Measurements from ENCODE around the gene DSE.

The DSE gene

DNA sequence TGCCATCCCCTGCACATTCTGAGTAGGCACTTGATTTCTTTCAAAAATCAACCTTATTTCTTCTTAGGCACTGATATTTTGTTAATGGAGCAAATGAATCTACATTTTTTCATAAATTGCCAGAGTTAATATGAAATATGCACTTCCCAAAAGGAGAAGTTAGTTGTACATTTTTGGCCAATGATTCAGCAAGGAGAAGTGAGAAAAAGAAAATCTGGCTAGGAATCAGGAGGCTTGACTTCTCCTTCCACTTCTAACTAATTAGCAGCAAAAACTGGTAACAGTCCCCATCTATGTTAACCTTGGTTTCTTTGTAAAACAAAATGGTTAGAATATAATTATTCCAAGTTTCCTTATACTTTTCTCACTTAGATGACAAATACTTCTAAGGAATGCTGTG lies 7.0 kb upstream of the DSE start:
- no peak for ATAC-seq

DNA sequence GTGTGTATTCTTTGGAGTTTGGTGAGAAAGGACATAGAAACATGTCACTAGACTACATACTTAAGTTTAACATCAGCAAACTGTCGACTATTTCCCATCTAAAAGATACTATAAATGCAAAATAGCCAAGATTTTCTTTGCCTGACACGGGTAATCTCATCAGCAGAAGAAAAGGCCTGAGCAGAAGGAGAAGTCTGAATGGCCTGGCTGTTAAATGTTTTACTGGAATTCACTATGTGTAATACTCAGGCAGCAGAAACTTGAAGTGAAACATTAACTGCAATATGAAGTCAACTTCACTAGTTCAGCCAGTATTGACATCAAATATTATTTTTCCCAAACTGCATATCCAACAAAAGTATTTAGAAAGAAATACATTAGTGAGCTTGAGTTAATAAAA lies 6.4 kb upstream of the DSE start:
- no peak for ATAC-seq

DNA sequence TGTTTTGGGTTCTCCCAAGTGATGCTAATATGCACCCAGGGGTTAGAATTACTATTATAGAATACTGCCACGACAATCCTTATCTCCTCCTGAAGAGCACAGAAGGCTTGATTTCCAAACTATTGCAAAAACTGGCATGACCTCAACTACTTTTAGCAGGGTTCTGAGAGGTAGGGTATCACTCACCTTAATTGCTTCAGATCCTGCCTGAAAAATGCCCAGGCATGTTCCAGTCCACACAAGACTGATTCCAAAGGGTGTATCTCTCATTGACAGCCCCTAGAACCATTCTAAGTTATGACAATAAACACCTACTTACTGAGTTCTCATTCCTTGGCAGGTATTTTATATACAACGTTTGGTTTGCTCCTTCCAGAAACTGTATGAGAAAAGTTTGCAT lies 5.0 kb upstream of the DSE start:
- ATAC-seq: no peak

DNA sequence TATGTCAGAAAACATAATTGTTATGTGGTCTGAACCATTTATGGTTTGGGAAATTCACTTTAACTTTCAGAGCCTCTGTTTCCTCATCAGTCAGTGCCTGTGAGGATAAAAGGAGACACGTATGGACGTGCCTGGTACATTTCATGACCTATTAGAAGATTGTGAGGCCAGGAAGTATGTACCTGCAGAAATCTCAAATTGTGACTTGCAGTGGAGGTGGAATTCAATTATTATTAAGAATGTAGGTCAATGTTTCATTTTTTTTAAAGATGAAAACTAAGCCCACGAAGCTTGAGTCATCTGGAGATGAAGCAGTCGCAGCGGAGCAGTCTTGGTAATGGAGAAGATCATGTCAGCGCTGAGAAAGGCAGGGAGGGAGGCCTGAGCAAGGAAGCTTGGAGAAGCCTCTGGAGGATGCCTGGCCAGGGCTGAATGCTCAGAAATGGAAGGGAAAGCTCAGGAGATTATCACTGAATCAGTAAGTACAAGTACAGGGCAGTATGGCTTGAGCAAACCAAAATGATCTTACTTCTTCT lies 3.9 kb upstream of the DSE start:
- no peak for ATAC-seq

DNA sequence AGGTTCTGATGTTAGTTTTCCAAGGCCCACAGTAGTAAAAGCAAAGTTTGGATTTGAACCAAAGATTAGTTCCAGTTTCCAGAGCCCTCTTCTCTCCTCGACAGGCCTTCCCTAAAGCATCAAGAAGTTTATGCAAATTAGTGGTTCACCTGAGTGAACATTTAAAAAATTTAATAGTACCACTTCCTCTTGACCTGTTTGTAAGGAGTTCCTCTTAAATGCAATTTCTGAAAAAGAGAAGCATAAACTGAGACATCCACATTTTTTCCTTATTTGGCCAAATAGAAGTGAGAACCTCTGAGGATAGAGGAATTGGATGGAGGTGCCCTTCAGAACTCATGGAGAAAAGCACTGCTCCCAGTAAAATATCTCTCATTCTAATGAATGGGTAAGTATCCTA lies 1.2 kb upstream of the DSE start:
- no peak for ATAC-seq

DNA sequence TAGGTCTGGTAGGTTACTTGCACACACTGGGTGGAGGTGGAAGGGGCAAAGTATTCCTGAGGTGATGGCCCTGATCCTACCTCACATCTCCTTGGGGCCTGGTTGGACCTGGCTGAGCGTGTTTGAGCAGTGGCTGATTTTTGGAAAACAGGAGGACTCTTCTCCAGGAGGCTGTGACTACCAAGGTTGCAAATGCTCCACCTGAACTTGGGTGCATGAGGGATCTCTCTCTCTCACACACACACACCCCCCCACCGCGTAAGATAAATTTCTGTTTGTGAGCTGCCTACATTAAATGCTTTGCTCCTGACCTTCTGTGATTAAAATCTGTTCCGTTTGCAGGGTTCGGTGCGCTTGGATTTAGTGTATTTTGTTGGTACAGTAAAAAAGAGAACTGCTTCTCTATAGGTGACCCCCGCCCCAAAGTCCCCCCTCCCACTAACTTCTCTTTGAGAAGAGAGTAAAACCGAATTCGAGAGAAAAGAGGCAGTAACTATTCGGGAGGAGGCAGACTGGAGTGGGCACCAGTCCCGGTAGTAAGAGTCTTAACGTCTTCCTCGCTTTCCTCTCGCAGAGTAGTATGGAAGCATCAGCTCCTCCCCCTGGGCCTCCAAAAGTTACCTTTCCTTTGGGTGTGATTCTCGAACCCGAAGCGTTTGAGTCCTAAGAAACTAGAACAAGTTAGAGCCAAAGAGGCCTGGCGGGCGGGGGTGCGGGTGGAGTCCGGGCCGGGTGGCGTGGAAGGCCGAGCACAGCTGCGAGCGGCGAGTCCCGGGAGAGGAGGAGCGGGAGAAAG lies 585 bp upstream of the DSE start:
- ATAC-seq: peak in 1 of 2 donors; percentile 15

DNA sequence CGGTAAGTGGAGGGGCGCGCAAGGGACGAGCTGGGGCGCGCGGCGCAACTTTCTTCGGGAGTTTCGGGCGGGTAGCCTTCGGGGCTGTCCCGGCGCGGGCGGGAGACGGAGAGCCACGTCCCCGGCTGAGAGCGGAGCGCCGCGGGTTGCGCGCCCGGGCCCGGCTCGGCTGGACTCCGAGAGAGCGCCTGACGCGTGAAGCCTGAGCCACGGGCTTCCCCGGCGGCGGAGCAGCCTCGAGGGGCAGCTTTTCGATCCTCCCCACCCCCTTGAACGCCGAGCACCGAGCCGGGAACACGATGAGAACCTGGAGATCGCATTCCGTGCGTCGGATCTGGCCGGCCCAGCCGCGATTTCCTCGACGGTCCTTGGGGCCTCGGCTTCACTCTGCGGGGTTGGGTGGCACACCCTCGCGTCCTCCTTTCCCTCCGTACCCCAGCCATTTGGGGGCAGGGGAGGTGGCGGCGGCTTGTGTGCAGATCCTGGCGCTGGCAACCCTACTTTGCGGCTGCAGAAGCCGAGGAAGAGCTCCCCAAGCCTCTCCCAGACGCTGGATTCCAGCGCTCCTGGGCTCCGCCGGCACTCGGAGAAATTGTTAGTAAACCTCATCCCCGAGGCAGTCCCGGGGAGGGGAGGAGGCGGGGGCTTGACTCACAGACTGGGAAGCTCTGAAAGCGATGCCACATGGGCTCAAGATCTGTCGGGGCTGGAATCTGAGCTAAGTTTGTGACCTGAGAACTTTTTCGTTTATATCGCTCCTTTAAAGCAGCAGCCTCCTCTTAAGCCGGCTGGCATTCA lies 572 bp downstream of the DSE start:
- ATAC-seq: peak; percentile 46 to 56

DNA sequence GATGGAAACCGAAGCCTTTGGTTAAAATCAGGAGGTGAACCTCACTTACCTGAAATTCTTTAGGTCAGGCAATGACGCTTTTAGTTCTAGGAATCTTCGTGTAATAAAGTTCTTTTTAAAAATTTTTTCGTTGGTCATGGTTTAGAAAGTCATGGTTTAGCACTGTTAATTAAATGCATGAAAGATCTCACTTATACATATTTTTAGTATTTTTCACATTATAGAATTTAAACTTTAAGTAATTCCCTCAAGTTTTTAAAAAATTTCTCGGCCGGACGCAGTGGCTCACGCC lies 1.1 kb downstream of the DSE start:
- no peak for ATAC-seq

DNA sequence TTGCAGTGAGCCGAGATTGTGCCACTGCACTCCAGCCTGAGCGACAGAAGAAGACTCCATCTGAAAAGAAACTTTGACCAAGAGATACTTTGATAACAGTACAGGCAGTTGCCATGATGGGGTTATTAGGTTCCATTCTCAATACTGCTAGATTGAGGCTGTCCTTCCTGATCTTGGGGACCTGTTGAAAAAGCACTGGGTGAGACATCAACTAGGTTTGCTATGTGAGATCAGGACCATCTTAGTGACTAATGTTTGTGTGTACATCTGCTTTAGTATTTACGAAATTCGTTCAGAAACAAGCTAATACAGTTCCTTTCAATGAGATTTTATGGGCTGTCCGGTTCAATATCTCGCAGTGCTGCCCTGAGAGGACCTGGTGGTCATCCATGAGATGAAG lies 2.6 kb downstream of the DSE start:
- ATAC-seq: no peak

DNA sequence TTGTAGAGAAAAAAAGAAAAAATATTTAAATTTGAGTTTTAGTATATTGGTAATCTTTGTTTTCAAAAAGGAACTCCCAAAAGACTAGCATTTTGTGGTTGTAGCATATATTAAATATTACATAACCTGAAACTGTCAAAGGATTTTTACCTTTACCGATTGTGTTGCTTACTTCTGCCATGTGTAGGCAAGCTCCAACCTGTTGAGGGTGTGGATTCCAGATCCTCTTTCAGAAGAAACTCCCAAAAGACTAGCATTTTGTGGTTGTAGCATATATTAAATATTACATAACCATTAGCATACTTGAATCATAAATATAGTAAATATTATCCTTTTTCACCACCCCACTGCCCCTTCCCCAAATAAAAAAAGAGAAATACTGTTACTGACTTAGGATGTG lies 3.2 kb downstream of the DSE start:
- no peak for ATAC-seq

DNA sequence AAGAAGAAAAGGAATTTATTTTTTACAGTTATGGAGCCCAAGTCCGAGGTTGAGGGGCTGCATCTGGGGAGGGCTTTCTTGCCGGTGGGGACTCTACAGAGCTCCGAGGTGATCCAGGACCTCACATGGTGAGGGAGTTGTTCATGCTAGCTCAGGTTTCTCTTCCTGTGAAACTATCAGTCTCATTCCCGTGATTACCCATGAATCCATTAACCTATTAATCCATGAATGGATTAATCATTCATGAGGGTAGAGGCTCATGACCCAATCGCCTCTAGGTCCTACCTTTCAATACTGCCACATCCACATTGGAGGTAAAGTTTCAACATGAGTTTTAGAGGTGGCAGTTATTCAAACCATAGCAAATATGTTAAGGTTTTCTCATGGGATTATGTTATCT lies 3.8 kb downstream of the DSE start:
- ATAC-seq: no peak

DNA sequence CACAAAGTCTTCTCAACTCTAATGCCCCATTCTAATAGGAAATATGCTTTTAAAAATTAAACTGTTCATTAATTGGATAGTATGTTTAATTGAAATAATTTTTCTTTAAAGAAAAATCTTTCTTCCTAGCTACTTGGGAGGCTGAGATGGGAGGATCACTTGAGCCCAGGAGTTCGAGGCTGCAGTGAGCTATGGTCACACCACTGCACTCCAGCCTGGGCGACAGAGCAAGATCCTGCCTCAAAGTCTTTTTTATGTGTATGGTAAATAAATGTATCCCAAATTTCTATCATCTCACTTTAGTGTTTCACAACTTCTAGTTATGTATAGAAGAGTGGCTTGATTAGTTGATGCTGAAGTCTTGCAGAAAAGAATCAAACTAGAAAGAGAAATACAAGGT lies 4.5 kb downstream of the DSE start:
- no peak for ATAC-seq

DNA sequence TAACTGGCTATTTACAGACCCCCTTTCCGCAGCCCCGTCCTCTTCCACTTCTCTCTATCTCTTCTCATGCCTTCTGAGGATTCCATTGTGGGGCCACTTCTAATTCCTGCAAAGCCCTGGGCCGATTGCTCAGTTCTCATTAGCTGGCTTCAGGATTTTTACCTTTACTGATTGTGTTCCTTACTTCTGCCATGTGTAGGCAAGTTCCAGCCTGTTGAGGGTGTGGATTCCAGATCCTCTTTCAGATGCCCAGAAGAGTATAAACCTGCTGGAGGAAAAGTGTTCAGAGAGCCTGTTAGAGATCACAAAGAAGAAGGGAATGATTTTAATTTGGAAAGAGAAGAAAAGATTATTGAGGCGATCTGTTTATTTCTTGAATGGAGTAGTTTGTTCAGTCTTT lies 5.4 kb downstream of the DSE start:
- no peak for ATAC-seq

DNA sequence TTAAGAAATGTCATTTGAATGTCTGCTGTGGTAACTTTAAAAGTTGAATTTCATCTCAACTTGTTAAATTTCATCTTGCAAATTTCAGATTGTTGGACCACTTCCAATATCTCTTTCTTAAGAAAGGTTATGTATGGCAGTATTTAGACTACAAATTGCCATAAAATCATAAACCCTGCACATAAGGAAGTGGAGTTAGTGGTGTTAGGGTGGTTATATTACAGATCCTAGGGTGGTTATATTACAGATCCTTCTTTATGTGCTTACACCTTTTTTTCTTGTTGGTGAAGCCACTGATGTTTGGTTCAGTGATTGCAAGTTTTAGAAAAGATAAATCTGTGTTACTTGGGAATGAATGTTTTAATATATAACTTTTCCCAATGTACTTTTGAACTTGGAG lies 9.0 kb downstream of the DSE start:
- no peak for ATAC-seq

DNA sequence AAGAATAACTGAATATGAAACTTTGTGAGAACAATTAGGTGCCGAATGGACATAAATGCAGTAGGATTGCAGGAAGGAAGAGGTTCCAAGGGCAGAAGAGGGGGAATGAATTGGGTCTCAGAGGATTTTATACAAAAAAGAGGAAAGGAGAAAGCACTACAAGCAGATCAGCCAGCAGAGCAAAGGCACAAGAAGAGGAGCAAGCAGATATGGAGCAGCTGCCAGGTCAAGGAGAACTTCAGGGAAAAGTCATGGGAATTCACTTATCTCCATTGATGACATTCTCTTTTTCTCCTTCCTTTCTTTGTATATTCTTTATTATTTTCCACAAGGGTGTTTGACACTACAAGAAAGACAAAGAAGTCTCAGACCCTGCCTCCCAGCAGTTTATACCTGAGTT lies 9.6 kb downstream of the DSE start:
- no peak for ATAC-seq

DNA sequence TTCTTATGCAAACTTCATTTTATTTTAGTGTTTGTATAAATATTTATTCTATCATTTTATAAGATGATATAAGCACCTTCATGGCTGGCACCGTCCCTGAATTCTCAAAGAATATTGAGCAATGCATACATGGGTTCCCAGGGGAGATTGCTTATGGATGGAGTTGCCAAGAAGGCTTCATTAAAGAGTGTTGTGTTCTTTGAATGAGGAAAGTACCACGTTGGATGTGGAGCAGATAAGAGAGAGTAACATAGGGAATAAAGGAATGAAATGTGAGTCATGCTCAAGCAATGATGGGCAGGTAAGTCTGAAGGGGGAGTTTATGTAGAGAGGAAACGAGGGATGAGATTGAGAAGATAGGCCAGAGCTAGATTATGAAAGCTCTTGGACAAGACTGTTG lies 10.3 kb downstream of the DSE start:
- no peak for ATAC-seq

DNA sequence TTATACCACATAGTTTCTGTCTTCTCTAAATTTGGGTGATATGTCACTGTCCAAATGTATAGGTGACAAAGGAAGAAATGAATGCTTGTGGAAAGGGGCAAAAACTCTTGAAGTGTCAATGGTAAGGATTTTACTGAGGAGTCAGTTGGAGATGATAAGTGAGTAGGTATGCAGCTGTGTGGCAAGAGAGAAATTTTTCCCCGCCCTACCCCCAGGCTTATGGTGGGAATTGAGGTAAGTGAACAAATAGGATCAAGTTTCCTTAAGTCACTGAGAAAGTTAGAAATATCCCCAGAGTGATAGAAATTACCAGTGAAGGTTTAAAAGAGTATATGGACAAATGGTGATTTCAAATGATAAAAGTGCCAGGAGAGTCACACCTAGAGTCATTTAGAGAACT lies 11.8 kb downstream of the DSE start:
- ATAC-seq: no peak

DNA sequence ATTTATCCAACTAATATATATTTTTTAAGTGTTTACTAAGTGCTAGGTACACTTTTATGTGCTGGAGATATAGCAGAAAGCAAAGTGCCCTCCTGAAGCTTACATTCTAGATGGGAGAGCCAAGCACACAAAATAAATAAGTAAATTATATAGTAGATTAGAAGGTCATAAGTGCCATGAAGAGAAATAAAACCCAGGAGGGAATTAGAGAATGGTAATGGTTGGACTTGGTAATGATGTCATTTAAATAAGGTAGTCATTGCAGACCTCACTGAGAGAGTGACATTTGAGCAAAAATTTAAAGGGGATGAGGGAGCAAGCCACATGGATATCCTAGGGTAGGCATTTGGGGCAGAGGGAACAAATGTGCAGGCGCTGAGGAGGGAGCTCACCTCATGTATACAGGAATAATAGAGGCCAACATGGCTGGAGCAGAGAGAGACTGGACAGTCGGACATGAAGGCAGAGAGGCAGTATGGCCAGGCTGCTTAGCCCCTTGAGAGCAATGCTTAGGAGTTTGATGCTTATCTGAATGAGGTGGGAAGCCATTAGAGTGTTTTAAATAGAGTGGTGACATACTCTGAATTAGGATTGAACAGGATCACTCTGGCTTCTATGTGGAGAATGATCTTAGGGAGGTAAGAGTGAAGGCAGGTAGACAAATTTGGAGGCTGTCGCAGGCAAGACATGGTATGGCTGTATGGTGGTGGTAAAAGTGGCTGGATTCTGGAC lies 14.1 kb downstream of the DSE start:
- ATAC-seq: no peak

DNA sequence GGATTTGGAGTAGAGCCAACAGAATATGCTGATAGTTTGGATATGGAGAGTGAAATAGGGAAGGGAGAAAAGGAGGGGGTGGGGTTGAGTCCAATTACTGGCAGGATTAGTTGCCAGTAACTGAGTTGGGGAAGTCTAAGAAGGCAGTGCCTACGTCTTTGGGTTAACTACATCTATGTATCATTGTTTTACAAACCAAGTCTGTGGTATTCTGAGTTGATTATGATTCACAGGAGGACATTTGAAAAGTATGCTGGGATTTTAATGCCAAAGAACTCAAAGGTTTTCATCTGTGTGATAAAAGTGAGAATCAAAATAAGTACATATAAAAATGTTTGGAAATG lies 14.7 kb downstream of the DSE start:
- ATAC-seq: no peak

DNA sequence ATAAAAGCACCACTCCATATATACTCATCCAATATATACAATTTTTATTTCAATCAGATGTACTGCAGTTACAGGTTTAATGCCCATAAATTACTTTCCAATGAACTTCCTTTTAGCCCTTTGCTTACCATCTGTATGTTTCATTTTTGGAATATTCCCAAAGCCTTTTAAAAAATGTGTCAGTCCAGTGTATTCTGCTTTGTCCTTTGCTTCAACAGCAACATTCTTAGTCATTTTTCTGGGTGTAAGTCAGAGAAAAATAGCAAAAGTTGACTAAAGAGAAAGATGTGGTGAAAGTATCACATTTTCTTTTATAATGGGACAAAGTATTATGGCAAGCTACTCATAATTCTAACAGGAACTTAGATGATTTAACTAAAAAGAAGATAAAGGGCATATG lies 15.2 kb downstream of the DSE start:
- ATAC-seq: no peak

DNA sequence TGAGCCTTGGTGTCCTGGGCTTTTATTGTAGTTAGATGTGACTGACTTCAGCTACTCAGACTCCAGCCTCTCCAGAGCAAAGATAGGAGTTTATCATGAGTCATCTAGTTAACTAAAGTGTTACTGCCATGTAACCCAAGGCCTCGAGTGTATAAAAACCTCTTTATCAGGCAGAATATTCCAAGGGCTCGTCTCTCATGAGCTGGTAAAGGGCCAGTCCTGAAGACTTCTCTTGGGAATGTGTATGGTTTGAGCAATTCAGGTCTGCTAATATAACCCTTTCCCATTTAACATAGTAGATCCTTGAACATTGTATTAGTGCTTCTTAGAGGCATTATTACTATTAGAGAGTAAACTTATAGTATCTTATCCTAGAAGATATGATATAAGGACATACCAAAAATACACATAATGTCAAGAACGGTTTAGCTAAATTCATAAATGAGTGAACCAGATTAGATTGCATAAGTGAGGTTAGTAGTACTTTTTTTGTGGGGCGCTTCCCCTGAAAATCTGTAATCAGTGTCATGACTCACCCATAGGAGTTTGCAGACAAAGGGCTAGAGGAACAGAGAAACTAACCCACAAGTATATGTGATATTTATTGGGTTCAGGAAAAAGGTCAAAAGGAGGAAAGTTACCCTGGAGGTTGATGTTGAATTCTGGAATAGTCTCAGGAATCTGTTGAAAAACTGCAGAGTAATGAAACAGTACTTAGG lies 16.0 kb downstream of the DSE start:
- no peak for ATAC-seq

DNA sequence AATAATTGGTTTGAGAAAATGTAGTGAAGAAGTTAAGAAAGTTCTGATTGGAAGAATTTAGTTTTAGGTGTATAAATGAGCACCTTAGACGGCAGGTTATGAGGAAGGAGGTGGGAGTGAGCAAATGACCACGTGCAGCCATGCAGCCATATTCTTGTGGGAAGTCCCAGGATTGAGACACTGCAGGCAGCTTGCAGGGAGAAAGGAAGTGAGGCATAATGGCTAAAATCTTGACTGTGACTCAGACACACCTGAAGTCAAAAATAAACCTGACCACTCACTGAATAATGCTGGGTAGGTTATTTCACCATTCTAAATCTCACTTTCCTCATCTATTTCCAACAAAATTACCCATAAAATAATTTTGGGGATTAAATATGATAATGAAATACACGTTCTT lies 16.6 kb downstream of the DSE start:
- ATAC-seq: peak in 1 of 2 donors; percentile 29

DNA sequence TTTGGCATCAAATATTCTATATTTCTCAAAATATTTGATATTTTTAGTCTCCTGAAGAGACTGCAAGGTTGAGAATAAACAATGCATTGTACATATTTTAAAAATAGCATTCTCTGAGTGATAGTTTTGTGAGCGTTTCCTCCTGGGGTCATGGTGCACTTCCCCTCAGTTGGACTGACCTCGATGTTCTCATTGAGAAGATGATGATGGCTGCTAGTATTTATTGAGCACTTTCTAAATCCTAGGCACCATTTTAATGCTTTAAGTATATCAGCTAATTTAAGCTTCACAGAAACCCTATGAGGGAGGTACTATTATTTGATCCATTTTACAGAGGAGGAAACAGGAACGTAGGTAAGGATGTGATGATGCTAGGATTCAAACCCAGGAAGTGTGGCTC lies 18.2 kb downstream of the DSE start:
- no peak for ATAC-seq

Measured in activated CD4-positive, CD25-positive, alpha-beta regulatory T cell treated with anti-CD3 and anti-CD28 coated beads, Interleukin-2, amount 50 U/mL, for 24 hours (primary cell).